ENCODE data around the gene GLRX3. TPM values are rescaled to one million over a fixed set of nuclear protein-coding genes. Genes with fewer than 3 reads are reported as not detected.

The GLRX3 gene
- total RNA-seq, 1 experiment from 2014 or later: 98.1 TPM

- no peak overlapping the region for H3K4me3 ChIP-seq (ENCODE audit: low read length)
- DNase-seq (no peak), ATAC-seq (no peak)
- H3K9ac ChIP-seq (ENCODE audit: low read length): no peak overlapping the region
- H3K9me3 ChIP-seq (ENCODE audit: low read length): no peaks in the 10 kb centered on the region
- no peaks in the 10 kb centered on the region for H3K36me3 ChIP-seq (ENCODE audit: low read depth, low read length)
- intact Hi-C loops (cut with micrococcal nuclease): no loop called here
- CTCF ChIA-PET: no interaction called here
- no peaks in the 10 kb centered on the region for H3K79me2 ChIP-seq (ENCODE audit: low read length)
- H3K4me2 ChIP-seq (ENCODE audit: low read length): no peak overlapping the region
- H2AFZ ChIP-seq (ENCODE audit: low read length): no peak overlapping the region
- BruUV-seq (replicated peaks): no TSS peak
- H3F3A ChIP-seq (ENCODE audit: low read length, unreplicated experiment): no peaks in the 10 kb centered on the region
- no peaks in the 10 kb centered on the region for H4K20me1 ChIP-seq (ENCODE audit: low read length)
- POLR2A ChIA-PET (ENCODE audit: unreplicated experiment): no interaction called here
- H3K27me3 ChIP-seq (ENCODE audit: low read length): no peaks in the 10 kb centered on the region
- TF ChIP-seq, protein P1, sequence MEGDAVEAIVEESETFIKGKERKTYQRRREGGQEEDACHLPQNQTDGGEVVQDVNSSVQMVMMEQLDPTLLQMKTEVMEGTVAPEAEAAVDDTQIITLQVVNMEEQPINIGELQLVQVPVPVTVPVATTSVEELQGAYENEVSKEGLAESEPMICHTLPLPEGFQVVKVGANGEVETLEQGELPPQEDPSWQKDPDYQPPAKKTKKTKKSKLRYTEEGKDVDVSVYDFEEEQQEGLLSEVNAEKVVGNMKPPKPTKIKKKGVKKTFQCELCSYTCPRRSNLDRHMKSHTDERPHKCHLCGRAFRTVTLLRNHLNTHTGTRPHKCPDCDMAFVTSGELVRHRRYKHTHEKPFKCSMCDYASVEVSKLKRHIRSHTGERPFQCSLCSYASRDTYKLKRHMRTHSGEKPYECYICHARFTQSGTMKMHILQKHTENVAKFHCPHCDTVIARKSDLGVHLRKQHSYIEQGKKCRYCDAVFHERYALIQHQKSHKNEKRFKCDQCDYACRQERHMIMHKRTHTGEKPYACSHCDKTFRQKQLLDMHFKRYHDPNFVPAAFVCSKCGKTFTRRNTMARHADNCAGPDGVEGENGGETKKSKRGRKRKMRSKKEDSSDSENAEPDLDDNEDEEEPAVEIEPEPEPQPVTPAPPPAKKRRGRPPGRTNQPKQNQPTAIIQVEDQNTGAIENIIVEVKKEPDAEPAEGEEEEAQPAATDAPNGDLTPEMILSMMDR (conservative IDR thresholded peaks at IDR 0.05; ENCODE audit: low read depth, low read length): no peak
- TF ChIP-seq EZH2phosphoT487 (IDR thresholded peaks at IDR 0.05; ENCODE audit: borderline replicate concordance, low read length) (no peak), EZH2 (IDR thresholded peaks at IDR 0.05; ENCODE audit: low read length, unreplicated experiment) (no peak)
- H3K27ac ChIP-seq (ENCODE audit: low read length): no peak overlapping the region
- no peaks in the 10 kb centered on the region for H3K4me1 ChIP-seq (ENCODE audit: insufficient read depth, low read length)
- H3K9me2 ChIP-seq (replicated peaks; ENCODE audit: low read length): no peaks in the 10 kb centered on the region
These were observed 91.7 kb downstream of the GLRX3 start for GRCh38 chr10:130227883-130228282.

Other genes starting within 250 kb of the GLRX3 start
- gene EBF3, start 172.1 kb upstream of the GLRX3 start, total RNA-seq (2014; rRNA removed): not detected in 2 replicates
- 0.29 TPM in 1 of 2 replicates, not detected in the other for gene C10orf143, start 25.6 kb upstream of the GLRX3 start, total RNA-seq (2014; rRNA removed)

All from PC-3 (cell line).